Mesenchymal stem cell (in vitro differentiated cells and primary cell): Measurements from ENCODE around the gene RFX6.

ENCODE experiments used
- DNase-seq: peaks from one replicate; pipeline ENCODE4 v3.0.0-alpha.2; 2013
- H2AFZ ChIP-seq: one replicate; pipeline ENCODE4 v1.6.1; 2013; ENCODE audit warnings: low read depth, mild to moderate bottlenecking, control low read depth, inconsistent platforms, low read length, moderate library complexity
- H2AK5ac ChIP-seq: 2 replicates; pipeline ENCODE4 v1.6.1; 2013; ENCODE audit warnings: low read length, moderate library complexity, mild to moderate bottlenecking, inconsistent platforms; ENCODE audit not compliant: severe bottlenecking
- H2BK120ac ChIP-seq: one replicate; pipeline ENCODE4 v1.6.1; 2013; ENCODE audit warnings: low read depth, mild to moderate bottlenecking, inconsistent platforms, low read length, moderate library complexity
- H2BK12ac ChIP-seq, 2 experiments: one replicate each; pipeline ENCODE4 v1.6.1; 2013; ENCODE audit warnings: inconsistent platforms in 2 of 2, low read length in 2 of 2, mild to moderate bottlenecking in 2 of 2, moderate library complexity in 2 of 2, control low read depth in 1 of 2
- H2BK15ac ChIP-seq: one replicate; pipeline ENCODE4 v1.6.1; 2013; ENCODE audit warnings: mild to moderate bottlenecking, low read depth, inconsistent platforms; ENCODE audit not compliant: poor library complexity, severe bottlenecking
- H2BK5ac ChIP-seq: 2 replicates; pipeline ENCODE4 v1.6.1; 2013; ENCODE audit warnings: low read depth, mild to moderate bottlenecking, low read length, control low read depth, inconsistent platforms; ENCODE audit not compliant: poor library complexity, severe bottlenecking
- H3K14ac ChIP-seq, 2 experiments: one replicate each; pipeline ENCODE4 v1.6.1; 2013; ENCODE audit warnings: inconsistent platforms in 2 of 2, low read length in 2 of 2, control low read depth in 1 of 2, mild to moderate bottlenecking in 1 of 2, moderate library complexity in 1 of 2
- H3K18ac ChIP-seq, 2 experiments: one replicate each; pipeline ENCODE4 v1.6.1; 2013; ENCODE audit warnings: inconsistent platforms in 2 of 2, low read length in 2 of 2, control low read depth in 1 of 2, low read depth in 1 of 2, mild to moderate bottlenecking in 1 of 2
- H3K23ac ChIP-seq, 2 experiments: one replicate each; pipeline ENCODE4 v1.6.1; 2013; ENCODE audit warnings: inconsistent platforms in 2 of 2, low read length in 2 of 2, mild to moderate bottlenecking in 2 of 2, moderate library complexity in 2 of 2, control low read depth in 1 of 2
- H3K27ac ChIP-seq: 2 replicates; pipeline ENCODE4 v1.5.1; 2013; ENCODE audit warnings: mild to moderate bottlenecking, moderate library complexity, low read length, control low read depth, inconsistent platforms; ENCODE audit not compliant: poor library complexity, severe bottlenecking
- H3K27me3 ChIP-seq, 2 experiments: 2 replicates each; pipeline versions ENCODE4 v1.6.1 to v1.7.0; 2013; ENCODE audit warnings: low read length in 2 of 2, mild to moderate bottlenecking in 2 of 2, moderate library complexity in 2 of 2, control low read depth in 1 of 2, inconsistent platforms in 1 of 2; ENCODE audit not compliant: control insufficient read depth in 1 of 2, insufficient read depth in 1 of 2
- H3K36me3 ChIP-seq, 2 experiments: 2 replicates each; pipeline versions ENCODE4 v1.6.1 to v1.7.0; 2013; ENCODE audit warnings: low read length in 2 of 2, control low read depth in 1 of 2, inconsistent platforms in 1 of 2, low read depth in 1 of 2, mild to moderate bottlenecking in 1 of 2; ENCODE audit not compliant: insufficient read depth in 2 of 2, control insufficient read depth in 1 of 2
- H3K4ac ChIP-seq, 2 experiments: one replicate each; pipeline ENCODE4 v1.6.1; 2013; ENCODE audit warnings: inconsistent platforms in 2 of 2, low read length in 2 of 2, mild to moderate bottlenecking in 2 of 2, moderate library complexity in 2 of 2, control low read depth in 1 of 2, low read depth in 1 of 2
- H3K4me1 ChIP-seq: 2 replicates; pipeline ENCODE4 v1.6.1; 2013; ENCODE audit warnings: low read depth, low read length, control low read depth; ENCODE audit not compliant: control insufficient read depth, insufficient read depth
- H3K4me2 ChIP-seq: 2 replicates; pipeline ENCODE4 v1.6.1; 2013; ENCODE audit warnings: low read length, mild to moderate bottlenecking, inconsistent platforms; ENCODE audit not compliant: poor library complexity, severe bottlenecking
- H3K4me3 ChIP-seq, 2 experiments: 2 replicates each; pipeline versions ENCODE4 v1.5.1 to v1.7.0; 2013; ENCODE audit warnings: low read length in 2 of 2, mild to moderate bottlenecking in 2 of 2, control low read depth in 1 of 2, low read depth in 1 of 2; ENCODE audit not compliant: insufficient read depth in 1 of 2
- H3K79me1 ChIP-seq: replicated peaks from 2 replicates; pipeline ENCODE4 v1.6.1; 2013; ENCODE audit warnings: mild to moderate bottlenecking, control low read depth, low read length, inconsistent platforms; ENCODE audit not compliant: poor library complexity, severe bottlenecking
- H3K9ac ChIP-seq: 2 replicates; pipeline ENCODE4 v1.7.0; 2013; ENCODE audit warnings: mild to moderate bottlenecking, low read length, moderate library complexity
- H3K9me3 ChIP-seq: 2 replicates; pipeline ENCODE4 v1.7.0; 2013; ENCODE audit warnings: mild to moderate bottlenecking, low read length; ENCODE audit not compliant: control insufficient read depth
- H4K8ac ChIP-seq: one replicate; pipeline ENCODE4 v1.6.1; 2013; ENCODE audit warnings: inconsistent platforms, mild to moderate bottlenecking, low read length, moderate library complexity
- H4K91ac ChIP-seq: one replicate; pipeline ENCODE4 v1.6.1; 2013; ENCODE audit warnings: mild to moderate bottlenecking, low read length, inconsistent platforms
- WGBS: methylation state at CpG from one replicate; pipeline ENCODE4 v1.1.7; 2013; ENCODE audit warnings: mixed read lengths; 5-methylcytosine and 5-hydroxymethylcytosine counted together

RFX6 gene

GRCh38 chr6:116963972-116964371, 86.9 kb downstream of the RFX6 start:
- Histone ChIP-seq H3K4me1 (no peaks in the 10 kb centered on the region), H4K91ac (no peak overlapping the region), H3K27me3 (peaks cover 9% of the 10 kb centered on the region in 2 experiments), H2AFZ (no peak overlapping the region), H3K18ac (no peak overlapping the region), H2AK5ac (no peak overlapping the region), H2BK120ac (no peak overlapping the region), H3K4ac (no peak overlapping the region), H3K23ac (no peak overlapping the region), H3K4me2 (no peak overlapping the region), H3K14ac (no peak overlapping the region), H2BK15ac (no peak overlapping the region), H4K8ac (no peak overlapping the region), H3K27ac (no peak overlapping the region), H2BK5ac (no peak overlapping the region), H3K36me3 (no peaks in the 10 kb centered on the region), H2BK12ac (no peak overlapping the region), H3K9ac (no peak overlapping the region), H3K4me3 (no peak overlapping the region), H3K9me3 (no peaks in the 10 kb centered on the region), H3K79me1 (no peaks in the 10 kb centered on the region)
- WGBS = 70% methylated on average over 1 of the region's 1 CpG
- DNase-seq = no peak

- no peak overlapping the region for H4K91ac ChIP-seq
- no peaks in the 10 kb centered on the region for H3K4me1 ChIP-seq
- H3K14ac ChIP-seq = no peak overlapping the region
- H2BK12ac ChIP-seq = no peak overlapping the region
- no peaks in the 10 kb centered on the region for H3K9me3 ChIP-seq
- no peak for DNase-seq
- no peak overlapping the region for H2BK120ac ChIP-seq
- no peak overlapping the region for H2BK5ac ChIP-seq
- no peak overlapping the region for H4K8ac ChIP-seq
- peaks cover 9% of the 10 kb centered on the region in 2 experiments for H3K27me3 ChIP-seq
- H2AK5ac ChIP-seq = no peak overlapping the region
- H3K27ac ChIP-seq = no peak overlapping the region
- no peak overlapping the region for H3K4ac ChIP-seq
- no peak overlapping the region for H2BK15ac ChIP-seq
- H3K79me1 ChIP-seq = no peaks in the 10 kb centered on the region
- H3K4me3 ChIP-seq = no peak overlapping the region
- no peak overlapping the region for H3K18ac ChIP-seq
- 86% methylated on average over 3 of the region's 6 CpGs for WGBS
- H3K36me3 ChIP-seq = no peaks in the 10 kb centered on the region
- H3K9ac ChIP-seq = no peak overlapping the region
- no peak overlapping the region for H2AFZ ChIP-seq
- H3K23ac ChIP-seq = no peak overlapping the region
- H3K4me2 ChIP-seq = no peak overlapping the region
Observed at GRCh38 chr6:116966675-116967576, 89.9 kb downstream of the RFX6 start.

- H4K91ac ChIP-seq = no peak overlapping the region
- no peaks in the 10 kb centered on the region for H3K79me1 ChIP-seq
- no peak overlapping the region for H3K18ac ChIP-seq
- no peak overlapping the region for H3K4ac ChIP-seq
- no peak overlapping the region for H3K14ac ChIP-seq
- H3K27me3 ChIP-seq = peaks cover 9% of the 10 kb centered on the region in 2 experiments
- no peak overlapping the region for H2BK120ac ChIP-seq
- H3K9ac ChIP-seq = no peak overlapping the region
- no peaks in the 10 kb centered on the region for H3K9me3 ChIP-seq
- no peak overlapping the region for H3K4me2 ChIP-seq
- no peak overlapping the region for H3K4me3 ChIP-seq
- no peak overlapping the region for H2AK5ac ChIP-seq
- no peaks in the 10 kb centered on the region for H3K4me1 ChIP-seq
- DNase-seq = peak; percentile 39
- H2BK5ac ChIP-seq = no peak overlapping the region
- H3K27ac ChIP-seq = no peak overlapping the region
- H2BK12ac ChIP-seq = no peak overlapping the region
- no peak overlapping the region for H4K8ac ChIP-seq
- 54% methylated on average over 3 of the region's 5 CpGs for WGBS
- H2AFZ ChIP-seq = no peak overlapping the region
- no peak overlapping the region for H3K23ac ChIP-seq
- no peaks in the 10 kb centered on the region for H3K36me3 ChIP-seq
- no peak overlapping the region for H2BK15ac ChIP-seq
Observed at GRCh38 chr6:116969211-116969863, 92.3 kb downstream of the RFX6 start.

- peak; percentile 56 for DNase-seq
- no peak overlapping the region for H4K91ac ChIP-seq
- H3K36me3 ChIP-seq = no peaks in the 10 kb centered on the region
- peaks cover 6 to 12% of the 10 kb centered on the region in 2 experiments for H3K27me3 ChIP-seq
- H2BK15ac ChIP-seq = no peak overlapping the region
- no peak overlapping the region for H3K27ac ChIP-seq
- no peak overlapping the region for H2AK5ac ChIP-seq
- no peaks in the 10 kb centered on the region for H3K79me1 ChIP-seq
- 0% methylated on average over 1 of the region's 1 CpG for WGBS
- no peak overlapping the region for H3K9ac ChIP-seq
- H3K23ac ChIP-seq = no peak overlapping the region
- no peak overlapping the region for H4K8ac ChIP-seq
- no peak overlapping the region for H3K14ac ChIP-seq
- no peak overlapping the region for H3K18ac ChIP-seq
- no peak overlapping the region for H2BK120ac ChIP-seq
- H3K4me1 ChIP-seq = no peaks in the 10 kb centered on the region
- H2BK5ac ChIP-seq = no peak overlapping the region
- H3K4ac ChIP-seq = no peak overlapping the region
- no peaks in the 10 kb centered on the region for H3K9me3 ChIP-seq
- H3K4me2 ChIP-seq = no peak overlapping the region
- no peak overlapping the region for H2AFZ ChIP-seq
- H3K4me3 ChIP-seq = no peak overlapping the region
- H2BK12ac ChIP-seq = no peak overlapping the region
Observed at GRCh38 chr6:116971959-116972358, 94.9 kb downstream of the RFX6 start.
